Body of pancreas (tissue), 4 donors: Measurements from ENCODE around the gene PRSS16. TPM values are rescaled to one million over a fixed set of nuclear protein-coding genes. Genes with fewer than 3 reads are reported as not detected.
"Not testable (repeated sequence)": the region's sequence is repeated elsewhere in the genome, so short reads cannot be mapped to it uniquely, and the experiment has no call there.

Source experiments
- ATAC-seq: fragments of 150-250 bp; one replicate; pipeline ENCODE4 v1.9.1; 2016
- DNase-seq, 4 donors: peaks; one replicate each; pipeline ENCODE4 v3.0.0-alpha.2; 2019
- H3K27ac ChIP-seq, 4 donors: fragments of 200-600 bp; sonication (generic); 1 replicate in 3 of 4; 2 replicates in 1 of 4; pipeline versions ENCODE4 v1.5.1 to v1.6.1; 2016 to 2019; ENCODE audit warnings: mild to moderate bottlenecking in 1 of 4, mixed read lengths in 1 of 4, moderate library complexity in 1 of 4
- H3K27me3 ChIP-seq, 2 donors: fragments of 200-600 bp; sonication (generic); one replicate each; pipeline ENCODE4 v1.6.0; 2016; ENCODE audit warnings: mild to moderate bottlenecking in 1 of 2
- H3K36me3 ChIP-seq, 2 donors: fragments of 200-600 bp; sonication (generic); replicated peaks in 1 of 2; 2 replicates each; pipeline ENCODE4 v1.5.1; 2016; ENCODE audit warnings: low read depth in 2 of 2; ENCODE audit not compliant: insufficient read depth in 1 of 2
- H3K4me1 ChIP-seq: fragments of 200-600 bp; sonication (generic); one replicate; pipeline ENCODE4 v1.6.0; 2016
- H3K4me3 ChIP-seq, 2 donors: fragments of 200-600 bp; sonication (generic); 1 replicate in 1 of 2; 2 replicates in 1 of 2; pipeline ENCODE4 v1.5.1; 2016 to 2019
- H3K9me3 ChIP-seq, 3 donors: fragments of 200-600 bp; sonication (generic); 1 replicate in 2 of 3; 2 replicates in 1 of 3; pipeline ENCODE4 v1.5.1; 2016
- POLR2A ChIP-seq, 3 donors: fragments of 450-650 bp; IDR thresholded peaks; one replicate each; pipeline ENCODE4 v1.6.1; 2016; ENCODE audit warnings: antibody characterized with exemption in 3 of 3, mild to moderate bottlenecking in 2 of 3
- WGBS, 2 donors: methylation state at CpG; one replicate each; pipeline ENCODE4 v1.1.5; 2017; 5-methylcytosine and 5-hydroxymethylcytosine counted together
- intact Hi-C: fragments of 100-400 bp; cut with DNase I; formaldehyde crosslinking; loops from one replicate; pipeline ENCODE4 v1.15.1; 2023
- total RNA-seq, 2 donors: library from RNA; depleted of rRNA; stranded (reverse); fragments of >200 nt; gene quantifications; one replicate each; pipeline ENCODE4 v1.1.0, GENCODE V29; 2016
- TF ChIP-seq, protein P1 (sequence below), 7 experiments: fragments of 450-650 bp in 4 of 7; fragments of 200-600 bp in 3 of 7; sonication (generic) in 3 of 7; IDR thresholded peaks; one replicate each; pipeline ENCODE4 v1.5.1; 2016 to 2019; ENCODE audit warnings: antibody characterized with exemption in 7 of 7

PRSS16 gene
- total RNA-seq, 2 donors from 2014 or later = 10.9 to 43.8 TPM

DNA sequence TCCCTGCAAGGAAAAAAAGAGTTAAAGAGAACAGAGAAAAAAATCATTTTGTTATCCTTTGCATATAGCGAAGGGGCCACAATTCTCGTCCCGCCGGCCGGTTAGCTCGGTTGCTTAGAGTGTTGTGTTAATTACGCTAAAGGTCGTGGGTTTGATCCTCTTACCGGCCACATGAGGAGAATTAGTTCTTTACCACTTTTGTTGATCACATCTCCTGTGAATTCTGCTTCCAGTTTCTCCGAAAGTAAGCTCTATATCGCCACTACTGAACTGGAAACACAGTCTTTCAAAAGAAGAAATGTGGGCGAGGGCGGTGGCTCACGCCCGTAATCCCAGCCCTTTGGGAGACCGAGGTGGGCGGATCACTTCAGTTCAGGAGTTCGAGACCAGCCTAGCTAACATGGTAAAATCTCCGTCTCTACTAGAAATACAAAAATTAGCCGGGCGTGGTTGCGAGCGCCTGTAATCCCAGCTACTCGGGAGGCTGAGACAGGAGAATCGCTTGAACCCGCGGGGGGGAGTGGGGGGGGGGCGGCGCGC lies 13.4 kb downstream of the PRSS16 start:
- ATAC-seq (no peak), DNase-seq (no peak)
- Histone ChIP-seq H3K27ac (no peak overlapping the region), H3K4me1 (no peaks in the 10 kb centered on the region), H3K9me3 (no peaks in the 10 kb centered on the region), H3K27me3 (no peaks in the 10 kb centered on the region), H3K36me3 (no peaks in the 10 kb centered on the region), H3K4me3 (no peak overlapping the region)
- intact Hi-C loops = no loop called here
- TF ChIP-seq POLR2A (IDR thresholded peaks at IDR 0.05) = no peak
- TF ChIP-seq, protein P1, sequence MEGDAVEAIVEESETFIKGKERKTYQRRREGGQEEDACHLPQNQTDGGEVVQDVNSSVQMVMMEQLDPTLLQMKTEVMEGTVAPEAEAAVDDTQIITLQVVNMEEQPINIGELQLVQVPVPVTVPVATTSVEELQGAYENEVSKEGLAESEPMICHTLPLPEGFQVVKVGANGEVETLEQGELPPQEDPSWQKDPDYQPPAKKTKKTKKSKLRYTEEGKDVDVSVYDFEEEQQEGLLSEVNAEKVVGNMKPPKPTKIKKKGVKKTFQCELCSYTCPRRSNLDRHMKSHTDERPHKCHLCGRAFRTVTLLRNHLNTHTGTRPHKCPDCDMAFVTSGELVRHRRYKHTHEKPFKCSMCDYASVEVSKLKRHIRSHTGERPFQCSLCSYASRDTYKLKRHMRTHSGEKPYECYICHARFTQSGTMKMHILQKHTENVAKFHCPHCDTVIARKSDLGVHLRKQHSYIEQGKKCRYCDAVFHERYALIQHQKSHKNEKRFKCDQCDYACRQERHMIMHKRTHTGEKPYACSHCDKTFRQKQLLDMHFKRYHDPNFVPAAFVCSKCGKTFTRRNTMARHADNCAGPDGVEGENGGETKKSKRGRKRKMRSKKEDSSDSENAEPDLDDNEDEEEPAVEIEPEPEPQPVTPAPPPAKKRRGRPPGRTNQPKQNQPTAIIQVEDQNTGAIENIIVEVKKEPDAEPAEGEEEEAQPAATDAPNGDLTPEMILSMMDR (IDR thresholded peaks at IDR 0.05) = no peak
- WGBS, 2 donors = 22 to 29% methylated on average over 28 to 30 of the region's 30 CpGs

DNA sequence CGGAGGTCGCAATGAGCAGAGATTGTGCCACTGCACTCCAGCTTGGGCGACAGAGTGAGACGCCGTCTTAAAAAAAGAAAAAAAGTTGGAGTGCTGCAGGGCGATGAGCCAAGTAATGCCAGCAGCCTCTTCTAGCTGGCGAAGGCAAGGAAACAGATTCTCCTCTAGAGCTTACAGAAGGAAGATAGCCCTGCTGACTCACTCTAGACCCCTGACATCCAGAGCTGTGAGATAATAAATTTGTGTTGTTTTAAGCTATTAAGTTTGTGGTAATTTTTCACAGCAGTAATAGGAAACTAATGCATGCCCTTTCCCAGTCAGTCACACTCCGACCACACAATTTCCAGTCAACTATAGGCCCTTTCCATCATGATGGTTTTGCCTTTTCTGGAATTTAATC lies 16.4 kb downstream of the PRSS16 start:
- WGBS, 2 donors = 70 to 74% methylated on average over 8 of the region's 8 CpGs
- H3K4me3 ChIP-seq = no peak overlapping the region
- no peak for DNase-seq
- no peak for TF ChIP-seq POLR2A (IDR thresholded peaks at IDR 0.05)
- TF ChIP-seq, protein P1 (IDR thresholded peaks at IDR 0.05) = no peak
- no peak overlapping the region for H3K27ac ChIP-seq
- no peaks in the 10 kb centered on the region for H3K9me3 ChIP-seq
- H3K36me3 ChIP-seq = no peaks in the 10 kb centered on the region
- H3K27me3 ChIP-seq = peaks cover 0 to 3% of the 10 kb centered on the region in 2 donors
- ATAC-seq = no peak
- H3K4me1 ChIP-seq = no peaks in the 10 kb centered on the region
- intact Hi-C loops = no loop called here

- H3K9me3 ChIP-seq, H3K27ac ChIP-seq, ATAC-seq, H3K4me3 ChIP-seq, H3K4me1 ChIP-seq, DNase-seq, H3K27me3 ChIP-seq, intact Hi-C loops, H3K36me3 ChIP-seq: not testable (repeated sequence)
- 82 to 92% methylated on average over 3 of the region's 3 CpGs for WGBS, 2 donors
Measured at GRCh38 chr6:27267003-27267402, 19.5 kb downstream of the PRSS16 start.

GRCh38 chr6:27267857-27268434 lies 20.4 kb downstream of the PRSS16 start:
- peaks cover 0 to 3% of the 10 kb centered on the region in 2 donors for H3K27me3 ChIP-seq
- intact Hi-C loops = no loop called here
- H3K9me3 ChIP-seq = no peaks in the 10 kb centered on the region
- DNase-seq (no peak), ATAC-seq (no peak)
- WGBS, 2 donors = 16 to 23% methylated on average over 22 of the region's 22 CpGs
- no peak overlapping the region for H3K27ac ChIP-seq
- H3K36me3 ChIP-seq = no peaks in the 10 kb centered on the region
- no peak overlapping the region for H3K4me3 ChIP-seq
- no peak for TF ChIP-seq POLR2A (IDR thresholded peaks at IDR 0.05)
- TF ChIP-seq, protein P1 (IDR thresholded peaks at IDR 0.05) = no peak
- no peaks in the 10 kb centered on the region for H3K4me1 ChIP-seq

DNA sequence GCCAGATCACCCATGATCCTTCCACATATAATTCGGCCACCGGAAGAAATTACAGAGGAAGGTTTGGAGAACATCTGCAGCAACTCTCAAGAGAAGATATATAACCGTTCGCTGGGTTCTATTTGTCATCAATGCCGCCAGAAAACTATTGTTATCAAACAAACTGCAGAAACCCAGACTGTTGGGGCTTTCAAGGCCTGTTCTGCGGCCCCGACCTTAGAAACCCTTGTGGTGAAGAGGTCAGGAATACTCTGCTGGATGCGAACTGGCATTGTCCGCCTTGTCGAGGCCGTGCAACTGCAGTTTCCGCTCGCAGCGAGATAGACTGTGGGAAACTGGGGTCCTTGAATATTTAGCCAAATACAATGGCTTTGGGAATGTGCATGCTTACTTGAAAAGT lies 21.3 kb downstream of the PRSS16 start:
- H3K4me3 ChIP-seq = no peak overlapping the region
- H3K9me3 ChIP-seq = no peaks in the 10 kb centered on the region
- no peak for DNase-seq
- intact Hi-C loops = no loop called here
- H3K4me1 ChIP-seq = no peaks in the 10 kb centered on the region
- peaks cover 2 to 3% of the 10 kb centered on the region in 2 donors for H3K27me3 ChIP-seq
- H3K27ac ChIP-seq = no peak overlapping the region
- no peak for ATAC-seq
- no peaks in the 10 kb centered on the region for H3K36me3 ChIP-seq
- 51 to 65% methylated on average over 14 of the region's 14 CpGs for WGBS, 2 donors
- no peak for TF ChIP-seq POLR2A (IDR thresholded peaks at IDR 0.05)
- TF ChIP-seq, protein P1 (IDR thresholded peaks at IDR 0.05) = no peak
